ENCODE measurements around the gene SPTLC1.

Gene SPTLC1

GRCh38 chr9:92077888-92078287, 37.3 kb downstream of the SPTLC1 start:
- no peak for DNase-seq

GRCh38 chr9:92071634-92072033, 43.6 kb downstream of the SPTLC1 start:
- no peak for DNase-seq

GRCh38 chr9:92066168-92066567, 49.0 kb downstream of the SPTLC1 start:
- DNase-seq, result peak; percentile 75

- DNase-seq, result no peak
Observed at GRCh38 chr9:92064711-92065110, 50.5 kb downstream of the SPTLC1 start.

GRCh38 chr9:92061184-92061583, 54.0 kb downstream of the SPTLC1 start:
- DNase-seq, result peak; percentile 58

- DNase-seq, result no peak
Observed at GRCh38 chr9:92059661-92060060, 55.6 kb downstream of the SPTLC1 start.

- peak; percentile 40 for DNase-seq
Observed at GRCh38 chr9:92058723-92059444, 56.3 kb downstream of the SPTLC1 start.

- DNase-seq, result no peak
Observed at GRCh38 chr9:92058026-92058425, 57.2 kb downstream of the SPTLC1 start.

- DNase-seq, result no peak
Observed at GRCh38 chr9:92057226-92057625, 58.0 kb downstream of the SPTLC1 start.

- DNase-seq, result peak; percentile 53
Observed at GRCh38 chr9:92055624-92056023, 59.6 kb downstream of the SPTLC1 start.

GRCh38 chr9:92048924-92049625, 66.1 kb downstream of the SPTLC1 start:
- DNase-seq, result no peak

- DNase-seq, result no peak
Observed at GRCh38 chr9:92047500-92047899, 67.7 kb downstream of the SPTLC1 start.

GRCh38 chr9:92046676-92047075, 68.5 kb downstream of the SPTLC1 start:
- DNase-seq, result no peak

GRCh38 chr9:92044936-92045335, 70.3 kb downstream of the SPTLC1 start:
- DNase-seq, result no peak

GRCh38 chr9:92043002-92043401, 72.2 kb downstream of the SPTLC1 start:
- no peak for DNase-seq

- DNase-seq, result no peak
Observed at GRCh38 chr9:92042260-92042659, 73.0 kb downstream of the SPTLC1 start.

GRCh38 chr9:92036756-92037155, 78.5 kb downstream of the SPTLC1 start:
- DNase-seq, result no peak

- DNase-seq, result no peak
Observed at GRCh38 chr9:92036411-92036746, 78.8 kb downstream of the SPTLC1 start.

GRCh38 chr9:92035687-92036410, 79.4 kb downstream of the SPTLC1 start:
- peak; percentile 45 for DNase-seq

GRCh38 chr9:92035146-92035545, 80.1 kb downstream of the SPTLC1 start:
- DNase-seq, result no peak

- no peak for DNase-seq
Observed at GRCh38 chr9:92033991-92034390, 81.2 kb downstream of the SPTLC1 start.

- no peak for DNase-seq
Observed at GRCh38 chr9:92033307-92033706, 81.9 kb downstream of the SPTLC1 start.

GRCh38 chr9:92032891-92033290, 82.3 kb downstream of the SPTLC1 start:
- DNase-seq, result no peak

GRCh38 chr9:92030367-92030766, 84.8 kb downstream of the SPTLC1 start:
- no peak for DNase-seq
